ENCODE measurements around the gene NUCB1. TPM values are rescaled to one million over a fixed set of nuclear protein-coding genes. Genes with fewer than 3 reads are reported as not detected.

Gene NUCB1
- total and polyA plus RNA-seq, 4 donors: 186 to 775 (median 238) TPM

- TF ChIP-seq NR2F2 (IDR thresholded peaks at IDR 0.05) (no peak), REST (IDR thresholded peaks at IDR 0.05) (no peak), FOXA2 (IDR thresholded peaks at IDR 0.05) (no peak), SP1 (IDR thresholded peaks at IDR 0.05) (no peak), RAD21 (IDR thresholded peaks at IDR 0.05) (no peak), YY1 (IDR thresholded peaks at IDR 0.05) (no peak)
Measured at GRCh38 chr19:48905664-48906063, 5.6 kb downstream of the NUCB1 start (continued).

- no peak overlapping the region for H3K9ac ChIP-seq (ENCODE audit: low read depth in 1 of 2, low read length in 2 of 2)
- H3K27ac ChIP-seq (ENCODE audit: low read depth in 1 of 2, low read length in 2 of 2): peak overlapping the region in 1 of 2 donors; percentile 65
- TF ChIP-seq GABPA (IDR thresholded peaks at IDR 0.05 in 1 of 2, conservative IDR thresholded peaks at IDR 0.05 in 1 of 2): no peak
- TF ChIP-seq CTCF (IDR thresholded peaks at IDR 0.05; ENCODE audit: low read depth, low read length, missing input control): no peak
- no peak for TF ChIP-seq MAX (IDR thresholded peaks at IDR 0.05)
- TF ChIP-seq TAF1 (conservative IDR thresholded peaks at IDR 0.05): no peak
- TF ChIP-seq HNF4G (IDR thresholded peaks at IDR 0.05): no peak
- TF ChIP-seq NR2F2 (IDR thresholded peaks at IDR 0.05): no peak
- no peak for TF ChIP-seq SP1 (IDR thresholded peaks at IDR 0.05)
- TF ChIP-seq FOXA2 (IDR thresholded peaks at IDR 0.05): no peak
- no peak for TF ChIP-seq ATF3 (IDR thresholded peaks at IDR 0.05)
- TF ChIP-seq ZBTB33 (IDR thresholded peaks at IDR 0.05): no peak
- TF ChIP-seq YY1 (IDR thresholded peaks at IDR 0.05): no peak
- no peak for TF ChIP-seq RAD21 (IDR thresholded peaks at IDR 0.05)
- TF ChIP-seq EGR1 (IDR thresholded peaks at IDR 0.05; ENCODE audit: low read depth in 2 of 2): no peak
- no peak for TF ChIP-seq HNF4A (conservative IDR thresholded peaks at IDR 0.05)
- TF ChIP-seq REST (IDR thresholded peaks at IDR 0.05): no peak
- no peak for TF ChIP-seq RXRA (IDR thresholded peaks at IDR 0.05)
- TF ChIP-seq FOXA1 (IDR thresholded peaks at IDR 0.05): no peak
- TF ChIP-seq JUND (IDR thresholded peaks at IDR 0.05): no peak
- 95% methylated on average over 10 of the region's 10 CpGs for WGBS
- peaks cover 11 to 42% (median 26%) of the 10 kb centered on the region in 4 donors for H3K4me1 ChIP-seq (ENCODE audit: control insufficient read depth in 4 of 4, insufficient read depth in 4 of 4, low read length in 3 of 4)
- peaks cover 0 to 22% (median 17%) of the 10 kb centered on the region in 4 donors for H3K36me3 ChIP-seq (ENCODE audit: control insufficient read depth in 4 of 4, insufficient read depth in 3 of 4, low read depth in 1 of 4, low read length in 3 of 4)
- H3K27me3 ChIP-seq (ENCODE audit: control insufficient read depth in 4 of 4, insufficient read depth in 4 of 4, low read length in 3 of 4): no peaks in the 10 kb centered on the region
- H3K9me3 ChIP-seq (ENCODE audit: control insufficient read depth in 4 of 4, low read length in 3 of 4): no peaks in the 10 kb centered on the region
- H3K4me3 ChIP-seq (ENCODE audit: low read depth in 1 of 3, low read length in 3 of 3): no peak overlapping the region
- DNase-seq (ENCODE audit: low spot score): no peak
Measured at GRCh38 chr19:48906324-48906723, 6.2 kb downstream of the NUCB1 start.
